Measurements from ENCODE around the gene WHRN.

DNA sequence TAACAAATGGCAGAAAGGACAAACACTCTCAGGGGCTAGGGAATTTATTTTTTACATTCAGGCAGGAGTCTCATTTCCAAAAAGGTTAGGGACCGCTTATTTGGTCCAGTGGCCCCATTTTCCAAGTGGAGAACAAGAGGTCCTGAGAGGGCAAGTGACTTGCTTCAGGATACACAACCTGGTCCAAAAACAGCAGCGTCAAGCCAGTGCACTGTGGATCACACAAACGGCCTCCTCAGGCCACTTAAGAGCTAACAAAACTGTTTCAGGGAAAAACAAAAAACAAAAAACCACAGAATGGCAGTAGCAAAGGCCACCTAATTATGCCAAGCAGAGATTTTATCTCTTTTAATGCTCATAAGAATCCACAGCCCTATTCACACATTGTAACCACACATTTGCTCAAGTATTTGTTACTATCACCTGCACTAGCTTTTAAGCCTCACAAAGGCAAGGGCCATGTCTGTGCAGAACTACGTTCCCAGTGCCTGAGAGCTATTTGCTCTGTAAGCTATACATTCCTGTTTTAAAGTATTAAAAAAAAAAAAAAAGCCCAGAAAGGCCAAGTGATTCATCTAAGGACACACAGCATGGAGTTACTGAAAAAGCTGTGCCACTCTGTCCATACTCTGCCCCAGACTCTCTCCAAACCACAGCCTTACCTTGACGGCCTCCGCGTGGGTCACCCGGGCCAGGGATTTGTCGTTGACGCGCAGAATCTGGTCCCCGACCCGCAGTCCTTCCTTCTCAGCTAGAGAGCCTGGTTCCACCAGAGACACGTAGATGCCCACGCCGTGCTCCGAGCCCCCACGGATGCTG, 1.5 kb downstream of the WHRN start:
- TF ChIP-seq NFRKB (IDR thresholded peaks at IDR 0.05) = no peak
- no peak for TF ChIP-seq FOXM1 (IDR thresholded peaks at IDR 0.05; ENCODE audit: borderline replicate concordance)
- TF ChIP-seq FOXK2 (IDR thresholded peaks at IDR 0.05) = no peak
- no peak for TF ChIP-seq L3MBTL2 (conservative IDR thresholded peaks at IDR 0.05)
- no peak for TF ChIP-seq SP1 (IDR thresholded peaks at IDR 0.05)
- TF ChIP-seq ARNT (IDR thresholded peaks at IDR 0.05) = no peak
- no peak for TF ChIP-seq FOXA1 (IDR thresholded peaks at IDR 0.05)
- TF ChIP-seq, protein P1, sequence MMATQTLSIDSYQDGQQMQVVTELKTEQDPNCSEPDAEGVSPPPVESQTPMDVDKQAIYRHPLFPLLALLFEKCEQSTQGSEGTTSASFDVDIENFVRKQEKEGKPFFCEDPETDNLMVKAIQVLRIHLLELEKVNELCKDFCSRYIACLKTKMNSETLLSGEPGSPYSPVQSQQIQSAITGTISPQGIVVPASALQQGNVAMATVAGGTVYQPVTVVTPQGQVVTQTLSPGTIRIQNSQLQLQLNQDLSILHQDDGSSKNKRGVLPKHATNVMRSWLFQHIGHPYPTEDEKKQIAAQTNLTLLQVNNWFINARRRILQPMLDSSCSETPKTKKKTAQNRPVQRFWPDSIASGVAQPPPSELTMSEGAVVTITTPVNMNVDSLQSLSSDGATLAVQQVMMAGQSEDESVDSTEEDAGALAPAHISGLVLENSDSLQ (IDR thresholded peaks at IDR 0.05) = no peak
- TF ChIP-seq BHLHE40 (IDR thresholded peaks at IDR 0.05; ENCODE audit: borderline replicate concordance) = no peak
- no peak for TF ChIP-seq CTBP1 (IDR thresholded peaks at IDR 0.05; ENCODE audit: borderline replicate concordance)
- no peak for TF ChIP-seq LEF1 (IDR thresholded peaks at IDR 0.05; ENCODE audit: borderline replicate concordance)

Data from HEK293T (cell line).